8988T (cell line): ENCODE measurements around the gene SLC24A3.
"Not testable (repeated sequence)": the region's sequence is repeated elsewhere in the genome, so short reads cannot be mapped to it uniquely, and the experiment has no call there.

Experiments used
- DNase-seq: peaks from one replicate; pipeline ENCODE4 v3.0.0; 2011

The SLC24A3 gene

DNA sequence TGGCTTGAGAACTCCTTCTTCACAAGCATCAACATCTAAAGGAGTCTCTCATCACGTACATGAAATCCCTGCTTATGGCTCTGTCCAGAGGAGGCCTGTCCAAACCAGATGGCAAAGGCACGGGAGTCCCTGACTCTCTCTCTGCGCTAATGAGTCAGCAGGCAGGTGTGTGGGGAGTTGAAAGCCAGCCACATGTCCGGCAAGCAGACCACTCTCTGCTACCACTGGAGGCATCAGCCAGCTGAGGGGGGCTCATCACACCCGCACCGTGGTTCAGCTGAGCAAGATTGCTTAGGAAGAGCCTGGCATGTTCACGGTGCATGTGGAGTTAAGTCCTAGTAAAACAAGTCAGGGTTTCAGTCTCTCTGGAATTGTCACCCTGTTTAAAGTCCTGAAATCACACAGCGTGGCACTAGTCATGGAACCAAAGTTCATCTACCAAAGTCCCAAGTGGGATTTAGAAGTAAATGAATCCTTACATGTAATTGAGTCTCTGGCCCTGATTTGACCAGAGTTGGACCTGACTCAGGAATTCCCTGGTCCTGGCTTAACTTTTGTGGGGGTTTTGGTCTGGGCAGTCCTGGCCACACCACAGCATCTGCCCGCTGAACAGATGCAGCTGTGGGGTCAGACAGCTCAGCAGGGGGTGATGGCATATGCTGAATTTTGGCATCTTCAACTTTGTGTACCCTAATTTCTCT lies 390.4 kb downstream of the SLC24A3 start:
- no peak for DNase-seq

DNA sequence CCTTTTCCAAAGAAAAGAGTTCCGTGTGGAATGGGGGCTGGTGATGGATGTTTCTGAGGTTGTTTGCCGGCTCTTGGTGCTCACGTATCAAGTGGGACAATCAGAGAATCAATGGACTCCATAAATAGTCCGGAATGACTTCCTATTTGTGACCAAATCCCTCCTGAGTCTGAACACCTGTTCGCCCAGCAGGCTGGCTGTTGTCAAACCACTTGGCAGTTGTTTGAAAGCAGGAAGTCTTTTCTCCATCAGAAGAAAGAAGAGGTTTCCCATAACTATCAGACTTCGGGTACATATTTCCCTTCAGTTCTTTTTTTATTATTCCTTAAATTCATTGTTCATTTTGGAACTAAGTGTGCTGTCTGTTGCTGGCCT lies 390.9 kb downstream of the SLC24A3 start:
- DNase-seq, result no peak

GRCh38 chr20:19605786-19606485 lies 393.5 kb downstream of the SLC24A3 start:
- no peak for DNase-seq

GRCh38 chr20:19609642-19610223 lies 397.3 kb downstream of the SLC24A3 start:
- DNase-seq, result no peak

GRCh38 chr20:19615629-19616028 lies 403.2 kb downstream of the SLC24A3 start:
- DNase-seq, result no peak

- no peak for DNase-seq
Observed at GRCh38 chr20:19616081-19616480, 403.6 kb downstream of the SLC24A3 start.

- no peak for DNase-seq
Observed at GRCh38 chr20:19616620-19617019, 404.2 kb downstream of the SLC24A3 start.

- no peak for DNase-seq
Observed at GRCh38 chr20:19617256-19617655, 404.8 kb downstream of the SLC24A3 start.

DNA sequence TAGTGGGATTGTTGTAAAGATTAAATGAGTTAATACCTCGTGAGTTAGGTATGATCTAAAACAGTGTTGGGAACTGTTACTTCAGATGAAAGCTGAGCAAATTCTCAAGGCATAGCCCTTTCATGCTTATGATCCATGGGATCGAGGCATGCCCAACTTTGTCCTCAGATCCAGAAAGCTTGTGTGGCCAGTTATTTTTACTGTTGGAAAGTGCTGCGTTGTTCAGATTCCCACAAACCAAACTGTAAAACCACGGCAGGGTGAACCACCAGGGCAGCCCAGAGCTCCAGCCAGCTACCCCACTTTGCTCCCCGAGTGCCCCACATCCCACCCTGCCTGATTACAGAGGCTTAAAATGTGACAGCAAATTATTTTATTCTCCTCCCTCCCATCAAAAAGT lies 406.3 kb downstream of the SLC24A3 start:
- no peak for DNase-seq

GRCh38 chr20:19619904-19620430 lies 407.5 kb downstream of the SLC24A3 start:
- no peak for DNase-seq

DNA sequence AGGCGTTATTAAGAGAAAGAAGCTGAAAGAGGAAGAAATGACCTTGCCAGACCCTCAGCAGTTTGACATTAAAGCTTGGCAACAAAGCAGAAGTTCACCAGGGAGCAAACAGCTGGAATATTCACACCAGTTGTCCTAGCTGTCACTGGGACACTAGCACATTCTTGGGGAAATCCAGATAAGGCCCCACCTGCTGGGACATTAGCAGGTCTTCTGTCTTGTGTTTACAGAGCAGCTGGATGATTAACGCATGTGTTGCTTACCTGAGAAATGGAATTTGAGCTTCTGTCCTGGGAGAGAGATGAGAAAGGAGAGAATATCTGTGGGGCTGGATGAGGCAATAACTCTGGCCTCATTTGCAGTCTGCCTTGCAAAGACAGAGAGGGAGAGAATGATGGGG lies 408.0 kb downstream of the SLC24A3 start:
- no peak for DNase-seq

DNA sequence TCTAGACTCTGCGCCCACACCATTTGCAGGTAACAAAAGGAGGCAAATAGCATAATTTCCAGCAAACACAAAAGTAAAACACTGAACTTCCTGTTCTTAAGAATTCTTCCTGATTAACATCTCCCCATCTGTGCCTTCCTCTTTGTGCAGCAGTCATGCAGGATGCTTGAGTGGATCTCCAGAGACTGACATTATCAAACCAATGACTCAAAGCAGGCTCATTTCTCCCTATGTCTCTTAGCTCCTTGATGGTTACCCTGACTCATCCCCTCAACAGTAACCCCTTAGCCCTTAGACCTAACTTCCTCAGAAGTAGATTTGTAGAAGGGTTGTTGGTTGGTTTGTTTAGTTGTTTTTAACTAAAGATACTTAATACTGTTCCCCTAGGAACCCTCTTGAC lies 408.6 kb downstream of the SLC24A3 start:
- DNase-seq, result no peak

DNA sequence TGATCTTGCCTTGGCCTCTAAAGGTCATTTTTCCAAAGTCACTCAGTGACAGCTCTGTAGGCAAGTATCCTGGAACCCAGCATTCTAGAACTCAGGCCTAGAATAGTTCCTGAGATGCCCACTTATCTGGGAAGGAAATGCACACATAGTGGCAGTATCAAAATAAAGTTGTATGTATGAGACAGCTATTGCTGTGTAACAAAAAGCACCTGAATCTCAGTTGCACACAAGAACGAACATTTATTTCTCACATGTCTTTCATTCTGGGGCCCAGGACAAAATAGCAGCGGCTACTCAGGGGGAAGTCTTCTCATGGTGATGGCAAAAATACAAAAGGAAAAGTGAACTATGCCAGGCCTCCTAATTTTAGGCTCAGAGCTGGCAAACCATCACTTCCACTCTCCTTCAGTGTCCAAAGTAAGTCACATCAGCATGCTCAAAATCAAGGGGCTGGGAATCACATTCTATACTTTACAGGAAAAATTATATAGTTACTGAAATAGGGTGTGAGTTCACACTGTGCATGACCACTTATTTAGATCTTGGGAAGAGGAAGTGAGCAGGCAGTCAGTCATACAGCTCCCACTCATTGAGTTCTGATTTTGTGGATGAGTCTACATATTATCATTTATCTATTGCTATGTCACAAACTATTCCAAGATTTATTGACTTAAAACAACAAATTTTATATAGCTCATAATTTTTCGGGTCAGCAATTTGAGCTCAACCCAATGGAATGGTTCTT lies 412.0 kb downstream of the SLC24A3 start:
- no peak for DNase-seq

DNA sequence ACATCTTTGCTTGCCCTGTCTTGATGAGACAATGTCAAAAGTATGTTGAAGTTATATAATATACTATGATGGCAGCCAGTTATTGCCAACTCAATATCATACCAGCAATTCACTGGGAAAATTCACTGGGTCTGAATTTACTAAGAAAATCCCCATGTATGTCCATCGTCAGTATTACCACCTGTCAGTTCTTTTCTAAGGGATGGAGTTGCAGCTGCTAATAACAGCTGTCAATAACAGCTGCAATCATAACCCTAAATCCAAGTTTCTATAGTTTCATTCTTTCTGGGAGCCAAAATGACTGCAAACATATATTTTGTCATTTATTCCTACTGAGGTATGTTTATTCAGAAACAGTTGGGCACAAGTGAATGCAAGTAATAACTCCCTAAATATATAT lies 413.0 kb downstream of the SLC24A3 start:
- DNase-seq, result no peak

- no peak for DNase-seq
Observed at GRCh38 chr20:19626896-19627295, 414.5 kb downstream of the SLC24A3 start.

DNA sequence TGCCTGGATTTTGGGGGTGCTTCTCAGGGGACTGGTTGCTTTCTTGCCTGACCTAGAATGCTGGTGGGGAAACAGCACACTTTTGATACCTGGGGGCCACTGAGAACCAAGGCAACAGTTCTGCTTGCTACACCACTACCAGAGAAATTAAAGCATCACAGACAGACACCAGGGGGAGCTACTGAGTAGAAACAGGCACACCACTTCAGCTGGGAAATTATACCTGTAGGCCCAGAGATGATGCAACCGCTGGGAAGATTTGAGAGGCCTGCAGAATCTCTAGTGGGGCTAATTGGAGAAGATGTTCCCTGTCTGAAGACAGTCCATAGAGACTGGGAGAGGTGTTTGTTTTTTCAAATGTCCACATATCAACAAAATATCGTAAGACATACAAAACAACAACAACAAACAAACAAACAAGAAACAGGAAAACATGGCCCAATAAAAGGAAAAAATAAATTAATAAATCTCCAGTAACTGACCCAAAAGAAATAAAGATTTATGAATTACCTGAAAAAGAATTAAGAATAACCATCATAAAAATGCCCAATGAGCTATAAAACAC lies 416.2 kb downstream of the SLC24A3 start:
- no peak for DNase-seq

GRCh38 chr20:19631410-19631809 lies 419.0 kb downstream of the SLC24A3 start:
- DNase-seq, result no peak

- DNase-seq, result no peak
Observed at GRCh38 chr20:19633985-19634384, 421.5 kb downstream of the SLC24A3 start.

DNA sequence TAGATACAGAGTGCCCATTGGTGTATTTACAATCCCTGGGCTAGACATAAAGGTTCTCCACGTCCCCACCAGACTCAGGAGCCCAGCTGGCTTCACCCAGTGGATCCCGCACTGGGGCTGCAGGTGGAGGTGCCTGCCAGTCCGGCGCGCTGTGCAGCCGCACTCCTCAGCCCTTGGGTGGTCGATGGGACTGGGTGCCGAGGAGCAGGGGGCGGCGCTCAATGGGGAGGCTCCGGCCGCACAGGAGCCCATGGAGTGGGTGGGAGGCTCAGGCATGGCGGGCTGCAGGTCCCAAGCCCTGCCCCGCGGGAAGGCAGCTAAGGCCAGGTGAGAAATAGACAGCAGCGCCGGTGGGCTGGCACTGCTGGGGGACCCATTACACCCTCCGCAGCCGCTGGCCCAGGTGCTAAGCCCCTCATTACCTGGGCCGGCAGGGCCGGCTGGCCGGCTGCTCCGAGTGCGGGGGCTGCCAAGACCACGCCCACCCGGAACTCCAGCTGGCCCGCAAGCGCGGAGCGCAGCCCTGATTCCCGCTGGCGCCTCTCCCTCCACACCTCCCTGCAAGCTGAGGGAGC lies 427.1 kb downstream of the SLC24A3 start:
- DNase-seq, result not testable (repeated sequence)

DNA sequence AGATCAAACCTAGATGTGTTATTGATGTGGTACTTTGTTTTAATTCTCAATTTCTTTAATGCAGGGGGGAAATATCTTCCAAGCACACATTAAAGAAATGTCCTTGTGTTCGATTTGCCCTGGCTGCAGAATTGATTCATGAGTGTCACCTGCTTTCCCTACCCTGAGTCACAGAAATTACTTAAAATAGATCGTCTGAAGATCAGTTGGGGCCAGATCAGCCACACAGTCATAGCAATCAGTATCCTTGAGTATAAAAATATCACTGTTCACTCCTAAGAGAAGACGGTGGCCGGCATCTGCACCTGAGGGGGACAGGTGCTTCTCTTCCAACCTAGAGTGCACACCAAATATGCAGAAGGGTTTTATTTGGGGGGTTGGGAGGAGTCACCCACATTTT lies 430.4 kb downstream of the SLC24A3 start:
- no peak for DNase-seq

- no peak for DNase-seq
Observed at GRCh38 chr20:19644085-19644484, 431.6 kb downstream of the SLC24A3 start.

DNA sequence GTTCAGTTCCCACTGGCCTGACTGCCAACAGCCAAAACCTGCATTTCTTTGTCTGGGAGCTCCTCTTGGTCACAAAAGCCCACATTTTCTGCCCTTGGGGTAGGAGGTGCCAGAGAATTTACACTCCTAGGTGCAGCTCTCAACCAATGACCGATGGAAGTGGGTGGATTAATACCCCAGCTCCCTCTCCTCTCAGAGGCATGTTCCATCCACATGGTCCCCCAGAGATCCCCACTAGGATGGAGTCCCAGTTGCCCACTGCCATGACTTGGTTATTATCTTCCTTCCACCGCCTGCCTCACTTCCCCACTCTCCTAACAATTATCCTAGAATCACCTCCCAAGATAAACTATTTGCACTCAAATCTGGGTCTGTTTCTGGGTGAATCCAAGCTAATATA lies 434.5 kb downstream of the SLC24A3 start:
- DNase-seq, result no peak

DNA sequence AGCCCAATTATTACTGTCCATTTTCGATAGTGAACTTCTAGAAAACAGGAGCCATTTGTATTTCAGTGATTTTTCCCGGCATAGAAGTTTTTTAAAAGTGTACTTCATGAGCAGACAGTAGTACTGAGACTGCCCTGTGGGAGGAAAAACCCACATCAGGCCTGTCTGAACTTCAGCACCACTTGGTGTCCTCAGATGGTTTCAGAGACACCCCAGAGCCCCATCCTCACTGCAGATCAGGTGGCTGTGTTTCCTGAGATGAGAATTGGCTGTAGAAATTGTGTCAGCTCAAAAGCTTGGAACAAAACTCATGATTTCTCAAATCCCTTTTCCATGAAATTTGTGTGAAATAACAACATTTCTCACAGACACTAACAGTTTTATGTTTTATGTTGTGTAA lies 435.6 kb downstream of the SLC24A3 start:
- DNase-seq, result no peak
